Breast epithelium (tissue), 3 donors: Measurements from ENCODE around the gene PIP5K1B.

ENCODE experiments used
- POLR2AphosphoS5 ChIP-seq, 3 donors: sonication (generic); formaldehyde crosslinking; IDR thresholded peaks; one replicate each; pipeline ENCODE4 v1.6.1; 2017; ENCODE audit warnings: antibody characterized with exemption in 3 of 3
- TF ChIP-seq, protein P1 (sequence below), 3 donors: fragments of 450-650 bp; IDR thresholded peaks; one replicate each; pipeline ENCODE4 v1.5.1; 2016 to 2017; ENCODE audit warnings: antibody characterized with exemption in 3 of 3, mild to moderate bottlenecking in 3 of 3, moderate library complexity in 3 of 3

GRCh38 chr9:68785965-68786364 lies 80.9 kb downstream of the PIP5K1B start:
- TF ChIP-seq, protein P1, sequence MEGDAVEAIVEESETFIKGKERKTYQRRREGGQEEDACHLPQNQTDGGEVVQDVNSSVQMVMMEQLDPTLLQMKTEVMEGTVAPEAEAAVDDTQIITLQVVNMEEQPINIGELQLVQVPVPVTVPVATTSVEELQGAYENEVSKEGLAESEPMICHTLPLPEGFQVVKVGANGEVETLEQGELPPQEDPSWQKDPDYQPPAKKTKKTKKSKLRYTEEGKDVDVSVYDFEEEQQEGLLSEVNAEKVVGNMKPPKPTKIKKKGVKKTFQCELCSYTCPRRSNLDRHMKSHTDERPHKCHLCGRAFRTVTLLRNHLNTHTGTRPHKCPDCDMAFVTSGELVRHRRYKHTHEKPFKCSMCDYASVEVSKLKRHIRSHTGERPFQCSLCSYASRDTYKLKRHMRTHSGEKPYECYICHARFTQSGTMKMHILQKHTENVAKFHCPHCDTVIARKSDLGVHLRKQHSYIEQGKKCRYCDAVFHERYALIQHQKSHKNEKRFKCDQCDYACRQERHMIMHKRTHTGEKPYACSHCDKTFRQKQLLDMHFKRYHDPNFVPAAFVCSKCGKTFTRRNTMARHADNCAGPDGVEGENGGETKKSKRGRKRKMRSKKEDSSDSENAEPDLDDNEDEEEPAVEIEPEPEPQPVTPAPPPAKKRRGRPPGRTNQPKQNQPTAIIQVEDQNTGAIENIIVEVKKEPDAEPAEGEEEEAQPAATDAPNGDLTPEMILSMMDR (IDR thresholded peaks at IDR 0.05), result no peak
- TF ChIP-seq POLR2AphosphoS5 (IDR thresholded peaks at IDR 0.05), result no peak
